ENCODE data around the gene ASB18.

Gene ASB18

GRCh38 chr2:236173729-236174607 lies 90.2 kb downstream of the ASB18 start:
- no peak overlapping the region for H3K4me2 ChIP-seq (ENCODE audit: low read length)
- no peaks in the 10 kb centered on the region for H3K4me1 ChIP-seq (ENCODE audit: control insufficient read depth, low read length)
- H3K4me3 ChIP-seq (ENCODE audit: low read length): no peak overlapping the region

GRCh38 chr2:236173036-236173728 lies 91.0 kb downstream of the ASB18 start:
- H3F3A ChIP-seq (ENCODE audit: control insufficient read depth, insufficient read depth): no peaks in the 10 kb centered on the region
- H3K36me3 ChIP-seq (ENCODE audit: control insufficient read depth, low read length): no peaks in the 10 kb centered on the region
- H3K4me1 ChIP-seq (ENCODE audit: control insufficient read depth, low read length): no peaks in the 10 kb centered on the region
- no peaks in the 10 kb centered on the region for H4K20me1 ChIP-seq (ENCODE audit: control insufficient read depth, insufficient read depth, low read depth, low read length)
- H3K4me3 ChIP-seq (ENCODE audit: low read length): no peak overlapping the region
- no peak for TF ChIP-seq CTCF (IDR thresholded peaks at IDR 0.05; ENCODE audit: low read depth, low read length, poor library complexity, severe bottlenecking)
- TF ChIP-seq EZH2phosphoT487 (IDR thresholded peaks at IDR 0.05; ENCODE audit: borderline replicate concordance, low read length): no peak
- no peaks in the 10 kb centered on the region for H3K9me2 ChIP-seq (replicated peaks; ENCODE audit: control insufficient read depth, low read length)
- H3K27me3 ChIP-seq (ENCODE audit: control insufficient read depth, low read length): no peaks in the 10 kb centered on the region
- no peaks in the 10 kb centered on the region for H3K79me2 ChIP-seq (ENCODE audit: control insufficient read depth, low read length)
- no peak overlapping the region for H3K27ac ChIP-seq (ENCODE audit: low read depth, low read length)
- no peak overlapping the region for H3K4me2 ChIP-seq (ENCODE audit: low read length)
- no peaks in the 10 kb centered on the region; the same call in 1 of the 2 replicates for H3K9me3 ChIP-seq (ENCODE audit: control insufficient read depth, insufficient read depth, low read length)

More at GRCh38 chr2:236173729-236174607, 90.2 kb downstream of the ASB18 start:
- H3K27ac ChIP-seq (ENCODE audit: low read depth, low read length): no peak overlapping the region
- no peaks in the 10 kb centered on the region for H3K79me2 ChIP-seq (ENCODE audit: control insufficient read depth, low read length)
- H4K20me1 ChIP-seq (ENCODE audit: control insufficient read depth, insufficient read depth, low read depth, low read length): no peaks in the 10 kb centered on the region
- no peaks in the 10 kb centered on the region for H3F3A ChIP-seq (ENCODE audit: control insufficient read depth, insufficient read depth)
- TF ChIP-seq EZH2phosphoT487 (IDR thresholded peaks at IDR 0.05; ENCODE audit: borderline replicate concordance, low read length) (no peak), CTCF (IDR thresholded peaks at IDR 0.05; ENCODE audit: low read depth, low read length, poor library complexity, severe bottlenecking) (no peak)
- H3K36me3 ChIP-seq (ENCODE audit: control insufficient read depth, low read length): no peaks in the 10 kb centered on the region
- H3K27me3 ChIP-seq (ENCODE audit: control insufficient read depth, low read length): no peaks in the 10 kb centered on the region
- H3K9me2 ChIP-seq (replicated peaks; ENCODE audit: control insufficient read depth, low read length): no peaks in the 10 kb centered on the region
- no peaks in the 10 kb centered on the region; the same call in 1 of the 2 replicates for H3K9me3 ChIP-seq (ENCODE audit: control insufficient read depth, insufficient read depth, low read length)

GRCh38 chr2:236172255-236173035 lies 91.8 kb downstream of the ASB18 start:
- TF ChIP-seq EZH2phosphoT487 (IDR thresholded peaks at IDR 0.05; ENCODE audit: borderline replicate concordance, low read length) (no peak), CTCF (IDR thresholded peaks at IDR 0.05; ENCODE audit: low read depth, low read length, poor library complexity, severe bottlenecking) (no peak)
- Histone ChIP-seq H3K9me3 (ENCODE audit: control insufficient read depth, insufficient read depth, low read length) (no peaks in the 10 kb centered on the region; the same call in 1 of the 2 replicates), H3K79me2 (ENCODE audit: control insufficient read depth, low read length) (no peaks in the 10 kb centered on the region), H3K27ac (ENCODE audit: low read depth, low read length) (no peak overlapping the region), H3K9me2 (replicated peaks; ENCODE audit: control insufficient read depth, low read length) (no peaks in the 10 kb centered on the region), H3K4me3 (ENCODE audit: low read length) (no peak overlapping the region), H3F3A (ENCODE audit: control insufficient read depth, insufficient read depth) (no peaks in the 10 kb centered on the region), H3K36me3 (ENCODE audit: control insufficient read depth, low read length) (no peaks in the 10 kb centered on the region), H3K4me2 (ENCODE audit: low read length) (no peak overlapping the region), H4K20me1 (ENCODE audit: control insufficient read depth, insufficient read depth, low read depth, low read length) (no peaks in the 10 kb centered on the region), H3K27me3 (ENCODE audit: control insufficient read depth, low read length) (no peaks in the 10 kb centered on the region), H3K4me1 (ENCODE audit: control insufficient read depth, low read length) (no peaks in the 10 kb centered on the region)
